T-helper 17 cell (primary cell): ENCODE results near the gene HIVEP3. TPM values are rescaled to one million over a fixed set of nuclear protein-coding genes. Genes with fewer than 3 reads are reported as not detected.
"Not testable (repeated sequence)": the region's sequence is repeated elsewhere in the genome, so short reads cannot be mapped to it uniquely, and the experiment has no call there.

ENCODE experiments used
- ATAC-seq: fragments of 150-1000 bp; cut with Tn5 transposase; 2 replicates; pipeline ENCODE4 v1.10.0; 2021; ENCODE audit warnings: mild to moderate bottlenecking, moderate library complexity
- DNase-seq, 3 donors: peaks; one replicate each; pipeline versions ENCODE4 v3.0.0 to v3.0.0-alpha.2; 2020 to 2021
- H3K9me3 ChIP-seq: one replicate; pipeline ENCODE4 v1.7.0; 2013; ENCODE audit warnings: low read length, mild to moderate bottlenecking; ENCODE audit not compliant: control insufficient read depth, poor library complexity, severe bottlenecking
- H3K27ac Mint-ChIP-seq: one replicate; pipeline ENCODE4 v1.8.0; 2022; ENCODE audit warnings: mild to moderate bottlenecking, moderate library complexity, mixed read lengths
- H3K27me3 Mint-ChIP-seq: one replicate; pipeline ENCODE4 v1.8.0; 2022; ENCODE audit warnings: mixed read lengths
- H3K36me3 Mint-ChIP-seq: one replicate; pipeline ENCODE4 v1.8.0; 2022; ENCODE audit warnings: low read depth, mixed read lengths
- H3K4me1 Mint-ChIP-seq: one replicate; pipeline ENCODE4 v1.8.0; 2022; ENCODE audit warnings: mild to moderate bottlenecking, mixed read lengths
- H3K4me3 Mint-ChIP-seq: one replicate; pipeline ENCODE4 v1.8.0; 2022; ENCODE audit warnings: mild to moderate bottlenecking, moderate library complexity, mixed read lengths
- total RNA-seq, 4 donors: library from RNA in 2 of 4; stranded (reverse) in 2 of 4; gene quantifications; one replicate each; pipeline ENCODE4 v1.2.3 and lab custom pipeline; 2022 to 2026

Gene HIVEP3
- total RNA-seq (10 to 100 TPM; 11.1 to 13.9 TPM), total RNA-seq (lab: John Stamatoyannopoulos, UW) (3.7 to 9.5 reads per million in 2 donors)

DNA sequence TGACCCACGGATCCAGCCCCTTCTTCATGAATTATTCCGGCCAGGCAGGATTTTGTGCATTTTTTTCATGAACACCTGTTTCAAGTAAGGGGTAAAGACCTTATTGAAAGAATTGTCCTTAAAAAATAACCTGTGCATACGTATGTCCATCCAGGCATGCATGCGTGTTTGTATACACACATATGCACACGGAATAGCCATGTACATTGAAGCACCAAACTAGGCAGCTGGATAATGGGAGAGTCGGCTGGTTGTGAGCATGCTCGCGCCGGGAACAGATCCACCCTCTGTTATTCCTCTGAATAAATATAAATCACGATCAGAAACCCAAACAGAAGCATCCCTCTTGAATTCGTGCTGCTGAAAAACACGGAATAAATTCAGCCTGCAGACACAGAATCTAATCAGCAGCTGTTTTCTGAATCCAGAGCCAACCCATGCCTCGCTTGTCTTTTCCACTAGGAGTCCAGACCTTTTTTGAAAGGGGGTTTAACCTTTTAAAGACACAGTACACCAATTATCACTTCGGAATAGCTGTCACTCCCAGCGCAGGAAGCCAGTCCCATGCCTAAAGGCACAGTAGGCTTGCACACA, at the start of gene HIVEP3:
TSS of gene HIVEP3 (minus strand) at position 473 of the 594 bp plus-strand sequence.
- H3K27me3 Mint-ChIP-seq = no peaks in the 10 kb centered on the region
- no peak for DNase-seq
- H3K4me1 Mint-ChIP-seq = peaks cover 58% of the 10 kb centered on the region
- no peak for ATAC-seq
- H3K4me3 Mint-ChIP-seq = peak within 1 kb of the TSS; percentile 92
- H3K36me3 Mint-ChIP-seq = no peaks in the 10 kb centered on the region
- peak within 1 kb of the TSS; percentile 82 for H3K27ac Mint-ChIP-seq
- no peaks in the 10 kb centered on the region for H3K9me3 ChIP-seq

DNA sequence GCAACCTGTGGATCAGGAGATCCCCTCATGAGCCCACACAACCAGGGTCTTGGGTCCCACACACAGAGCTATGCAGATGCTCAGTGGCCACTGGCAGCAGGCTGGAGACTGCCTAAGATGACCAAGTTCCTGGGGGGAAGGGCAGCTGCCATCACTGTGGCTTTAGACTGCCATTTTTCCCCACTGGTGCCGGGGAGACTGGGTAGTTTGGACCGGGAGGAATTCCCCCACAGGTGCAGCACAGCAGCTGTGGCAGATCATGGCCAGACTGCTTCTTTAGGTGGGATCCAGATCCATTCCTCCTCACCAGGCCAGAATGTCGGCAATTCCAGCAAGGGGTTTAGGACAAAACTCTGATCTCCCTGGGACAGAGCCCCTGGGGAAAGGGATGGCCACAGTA, 45.7 kb upstream of the HIVEP3 start:
- Mint-ChIP-seq H3K4me3 (no peak overlapping the region), H3K36me3 (no peaks in the 10 kb centered on the region), H3K27ac (no peak overlapping the region), H3K4me1 (peaks cover 8% of the 10 kb centered on the region), H3K27me3 (no peaks in the 10 kb centered on the region)
- no peak for ATAC-seq
- no peak for DNase-seq
- H3K9me3 ChIP-seq = no peaks in the 10 kb centered on the region

DNA sequence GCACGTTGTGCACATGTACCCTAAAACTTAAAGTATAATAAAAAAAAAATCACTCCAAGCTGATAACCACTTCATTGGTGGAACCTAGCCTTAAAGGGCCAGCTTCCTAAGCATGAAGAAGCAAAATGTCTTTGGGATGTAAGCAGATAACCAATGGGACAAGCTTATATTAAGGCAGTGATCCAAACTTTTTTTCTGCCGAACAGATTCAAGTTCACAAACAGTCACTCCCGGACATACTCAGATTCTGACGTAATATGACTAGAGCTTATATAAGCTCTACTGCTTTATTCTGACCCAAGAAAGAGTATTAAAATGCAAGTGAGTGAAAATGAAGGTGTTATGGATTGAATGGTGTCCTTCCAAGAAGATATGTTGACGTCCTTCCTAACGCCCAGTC, 44.9 kb upstream of the HIVEP3 start:
- H3K9me3 ChIP-seq = no peaks in the 10 kb centered on the region
- Mint-ChIP-seq H3K27me3 (no peaks in the 10 kb centered on the region), H3K4me3 (no peak overlapping the region), H3K27ac (no peak overlapping the region), H3K36me3 (peaks cover 1% of the 10 kb centered on the region), H3K4me1 (peaks cover 8% of the 10 kb centered on the region)
- DNase-seq = no peak
- ATAC-seq = no peak

DNA sequence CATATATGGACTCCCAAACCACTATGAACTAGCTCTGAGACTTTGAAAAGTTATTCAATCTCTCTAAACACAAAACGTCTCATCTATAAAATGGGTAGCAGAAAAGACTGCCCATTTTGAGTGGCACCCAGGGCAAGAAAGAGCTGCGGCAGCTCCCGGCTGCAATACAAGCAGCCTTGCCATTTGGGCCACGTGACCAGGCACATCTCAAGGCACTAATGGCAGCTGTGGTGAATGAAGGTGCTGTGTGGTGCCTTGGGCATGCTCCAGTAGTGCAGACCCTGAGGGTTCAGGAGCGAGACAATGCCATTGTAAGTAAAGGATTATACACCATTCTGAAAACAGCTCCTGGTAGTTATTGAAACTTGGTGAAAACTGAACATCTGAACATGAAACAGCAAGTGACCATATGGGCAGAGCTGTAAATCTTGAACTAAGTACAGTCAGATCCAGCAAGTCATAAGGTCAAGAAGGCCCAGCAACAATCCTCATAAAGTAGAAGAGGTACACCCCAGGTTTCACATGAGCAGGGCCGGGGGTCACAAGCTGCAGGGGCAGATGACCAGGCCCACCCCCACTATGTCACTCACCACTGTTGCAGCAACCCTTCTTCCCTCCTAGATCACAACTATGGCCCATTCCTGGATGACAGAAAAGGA, 39.4 kb upstream of the HIVEP3 start:
- Mint-ChIP-seq H3K27ac (no peak overlapping the region), H3K4me1 (peaks cover 11% of the 10 kb centered on the region), H3K36me3 (peaks cover 2% of the 10 kb centered on the region), H3K27me3 (no peaks in the 10 kb centered on the region), H3K4me3 (no peak overlapping the region)
- DNase-seq (no peak), ATAC-seq (no peak)
- no peaks in the 10 kb centered on the region for H3K9me3 ChIP-seq

DNA sequence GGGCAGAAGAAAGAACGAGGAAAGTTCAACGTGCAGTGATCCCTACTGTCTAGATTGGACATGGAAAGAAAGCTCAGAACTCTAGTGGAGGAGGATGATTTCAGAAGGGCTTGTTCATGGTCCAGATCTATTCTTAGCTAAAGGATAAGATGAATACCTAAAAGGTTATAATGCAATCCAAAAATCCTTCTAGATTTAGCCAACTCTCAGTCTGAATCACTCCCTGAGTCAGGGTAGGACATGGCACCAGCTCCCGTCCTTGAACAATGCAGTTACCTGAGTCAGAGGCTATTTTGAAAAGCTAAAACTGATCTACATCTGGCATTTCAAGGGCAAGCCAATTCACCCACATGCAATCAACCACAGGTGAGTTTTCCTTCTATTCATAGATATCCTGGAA, 38.8 kb upstream of the HIVEP3 start:
- ATAC-seq (no peak), DNase-seq (no peak)
- peaks cover 11% of the 10 kb centered on the region for H3K4me1 Mint-ChIP-seq

DNA sequence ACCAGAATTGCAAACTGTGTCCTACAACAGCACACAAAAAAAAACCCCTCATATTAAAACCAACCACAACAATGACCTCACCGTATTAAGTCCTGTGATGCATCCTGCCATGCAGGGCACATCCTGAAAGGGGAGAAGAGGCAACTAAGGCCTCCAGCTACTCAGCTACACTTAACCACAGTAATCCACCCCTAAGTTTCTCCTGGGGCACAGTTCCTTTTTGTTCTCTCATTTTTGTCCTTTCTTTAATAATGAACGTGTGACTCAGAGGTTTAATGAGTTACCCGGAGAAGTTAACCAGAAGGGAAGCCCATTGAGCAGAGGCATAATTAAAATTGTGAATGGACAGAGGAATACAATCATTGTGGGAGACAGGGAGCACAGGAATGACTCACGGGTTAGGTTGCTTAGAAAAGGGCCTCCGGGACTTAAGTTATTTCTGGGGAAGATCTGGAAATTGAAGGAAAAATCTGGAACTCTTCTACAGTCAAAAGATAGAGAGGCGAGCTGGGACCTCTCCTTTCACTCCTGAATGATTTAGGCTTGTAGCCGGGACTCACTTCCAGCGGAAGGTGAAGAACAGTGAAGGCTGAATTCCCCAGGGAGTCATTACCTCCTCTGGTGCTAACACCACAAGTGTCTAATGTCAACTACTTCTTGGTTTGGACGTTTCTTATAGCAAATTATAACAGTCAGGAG, 36.9 kb upstream of the HIVEP3 start:
- Mint-ChIP-seq H3K4me3 (no peak overlapping the region), H3K27ac (no peak overlapping the region), H3K27me3 (no peaks in the 10 kb centered on the region), H3K4me1 (peaks cover 11% of the 10 kb centered on the region), H3K36me3 (peaks cover 2% of the 10 kb centered on the region)
- no peak for DNase-seq
- ATAC-seq = no peak
- no peaks in the 10 kb centered on the region for H3K9me3 ChIP-seq

More for the DNA sequence above, 38.8 kb upstream of the HIVEP3 start:
- H3K36me3 Mint-ChIP-seq = peaks cover 2% of the 10 kb centered on the region
- H3K27me3 Mint-ChIP-seq = no peaks in the 10 kb centered on the region
- H3K9me3 ChIP-seq = no peaks in the 10 kb centered on the region
- H3K4me3 Mint-ChIP-seq = no peak overlapping the region
- no peak overlapping the region for H3K27ac Mint-ChIP-seq

DNA sequence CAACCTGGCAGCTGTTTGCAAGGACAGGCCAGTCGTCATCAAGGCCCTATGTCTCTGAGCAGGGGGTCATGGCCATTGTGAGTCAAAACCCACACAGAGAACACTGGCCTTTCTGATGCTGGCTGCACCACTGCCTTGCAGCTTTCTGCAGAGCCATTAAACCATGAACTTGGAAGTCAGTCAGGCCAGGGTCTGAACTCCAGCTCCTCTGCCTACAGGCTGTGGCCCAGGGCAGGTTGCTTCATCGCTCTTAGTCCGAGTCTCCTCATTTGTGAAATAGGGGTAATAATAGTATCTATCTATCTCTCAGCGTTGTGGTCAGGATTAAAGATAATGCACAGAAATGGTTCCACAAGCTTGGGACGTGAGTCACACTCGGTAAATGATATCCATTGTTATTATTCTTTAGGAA, 35.8 kb upstream of the HIVEP3 start:
- Mint-ChIP-seq H3K4me1 (peaks cover 8% of the 10 kb centered on the region), H3K27ac (no peak overlapping the region), H3K4me3 (no peak overlapping the region), H3K36me3 (peaks cover 2% of the 10 kb centered on the region), H3K27me3 (no peaks in the 10 kb centered on the region)
- DNase-seq = no peak
- no peaks in the 10 kb centered on the region for H3K9me3 ChIP-seq
- no peak for ATAC-seq

DNA sequence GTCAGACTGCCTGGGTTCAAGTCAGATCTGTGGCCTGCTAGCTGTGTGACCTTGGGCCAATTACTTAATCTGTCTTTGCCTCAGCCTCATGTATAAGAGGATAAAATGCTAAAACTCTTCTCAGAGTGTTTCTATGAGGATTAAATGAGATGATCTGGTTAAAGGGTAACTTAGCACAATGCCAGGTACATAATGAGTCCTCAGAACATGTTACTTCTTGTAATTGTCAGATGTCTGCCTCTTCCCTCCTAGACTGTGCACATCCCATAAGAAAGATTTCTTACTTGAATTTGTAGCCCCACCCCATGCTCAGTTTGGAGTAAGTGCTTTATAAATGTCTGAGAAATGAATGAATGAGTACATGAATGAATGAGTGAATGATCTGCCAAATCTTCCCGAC, 34.6 kb upstream of the HIVEP3 start:
- no peak for ATAC-seq

DNA sequence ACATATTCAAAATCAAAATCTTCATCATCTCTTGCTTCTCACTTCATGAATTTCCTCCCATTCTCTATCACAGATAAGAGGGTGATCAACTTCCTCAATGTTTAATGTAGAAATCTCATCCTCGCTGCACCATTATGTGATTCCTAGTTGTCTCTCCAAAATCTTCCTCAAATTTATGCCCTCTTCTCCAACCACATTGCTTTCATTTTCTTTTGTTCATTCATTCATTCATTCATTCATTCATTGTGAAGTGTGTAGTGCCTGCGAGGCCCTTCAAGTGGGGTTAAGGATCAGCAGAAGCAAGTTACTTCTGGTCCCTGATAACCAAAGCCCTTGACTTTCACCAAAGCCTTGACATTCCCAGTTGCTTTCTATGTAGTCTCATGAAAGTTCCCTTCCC, 33.5 kb upstream of the HIVEP3 start:
- peaks cover 8% of the 10 kb centered on the region for H3K4me1 Mint-ChIP-seq
- no peak overlapping the region for H3K4me3 Mint-ChIP-seq
- no peaks in the 10 kb centered on the region for H3K36me3 Mint-ChIP-seq
- H3K27ac Mint-ChIP-seq = no peak overlapping the region
- no peak for DNase-seq
- H3K9me3 ChIP-seq = no peaks in the 10 kb centered on the region
- no peaks in the 10 kb centered on the region for H3K27me3 Mint-ChIP-seq
- no peak for ATAC-seq

More for the DNA sequence above, 34.6 kb upstream of the HIVEP3 start:
- Mint-ChIP-seq H3K4me1 (peaks cover 8% of the 10 kb centered on the region), H3K36me3 (no peaks in the 10 kb centered on the region), H3K27me3 (no peaks in the 10 kb centered on the region), H3K4me3 (no peak overlapping the region), H3K27ac (no peak overlapping the region)
- H3K9me3 ChIP-seq = no peaks in the 10 kb centered on the region
- DNase-seq = no peak

DNA sequence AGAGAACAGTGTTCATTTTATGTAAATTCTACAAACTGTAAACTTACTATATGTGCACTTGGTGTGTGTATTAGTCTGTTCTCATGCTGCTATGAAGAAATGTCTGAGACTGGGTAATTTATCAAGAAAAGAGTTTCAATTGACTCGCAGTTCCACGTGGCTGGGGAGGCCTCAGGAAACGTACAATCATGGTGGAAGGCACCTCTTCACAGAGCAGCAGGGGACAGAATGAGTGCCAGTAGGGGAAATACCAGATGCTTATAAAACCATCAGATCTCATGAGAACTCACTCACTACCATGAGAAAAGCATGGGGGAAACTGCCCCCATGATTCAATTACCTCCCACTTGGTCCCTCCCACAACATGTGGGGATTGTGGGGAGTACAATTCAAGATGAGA, 32.8 kb upstream of the HIVEP3 start:
- not testable (repeated sequence) for H3K27me3 Mint-ChIP-seq, ATAC-seq, DNase-seq, H3K4me3 Mint-ChIP-seq, H3K4me1 Mint-ChIP-seq, H3K9me3 ChIP-seq, H3K36me3 Mint-ChIP-seq, H3K27ac Mint-ChIP-seq

DNA sequence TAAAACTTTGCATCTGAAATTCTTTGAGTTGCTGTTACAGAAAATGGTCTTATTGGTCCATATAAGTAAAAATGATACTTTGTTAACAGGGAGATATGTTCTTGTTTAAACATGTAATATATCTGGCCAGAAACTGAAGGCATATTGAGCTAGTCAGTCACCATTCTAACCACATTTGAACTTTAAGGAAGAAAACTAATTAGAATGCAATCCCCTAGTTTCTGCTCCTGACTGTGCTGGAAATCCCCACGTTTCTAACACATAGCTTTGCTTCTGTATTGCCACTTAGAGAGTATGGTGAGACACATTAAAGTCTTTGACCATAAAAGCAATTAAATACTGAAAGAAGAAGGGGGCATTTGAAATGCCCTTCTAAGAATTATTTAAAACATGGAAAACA, 32.1 kb upstream of the HIVEP3 start:
- H3K4me1 Mint-ChIP-seq = peaks cover 8% of the 10 kb centered on the region
- H3K9me3 ChIP-seq = no peaks in the 10 kb centered on the region
- H3K4me3 Mint-ChIP-seq = no peak overlapping the region
- ATAC-seq = no peak
- DNase-seq = no peak
- no peaks in the 10 kb centered on the region for H3K36me3 Mint-ChIP-seq
- no peaks in the 10 kb centered on the region for H3K27me3 Mint-ChIP-seq
- no peak overlapping the region for H3K27ac Mint-ChIP-seq

DNA sequence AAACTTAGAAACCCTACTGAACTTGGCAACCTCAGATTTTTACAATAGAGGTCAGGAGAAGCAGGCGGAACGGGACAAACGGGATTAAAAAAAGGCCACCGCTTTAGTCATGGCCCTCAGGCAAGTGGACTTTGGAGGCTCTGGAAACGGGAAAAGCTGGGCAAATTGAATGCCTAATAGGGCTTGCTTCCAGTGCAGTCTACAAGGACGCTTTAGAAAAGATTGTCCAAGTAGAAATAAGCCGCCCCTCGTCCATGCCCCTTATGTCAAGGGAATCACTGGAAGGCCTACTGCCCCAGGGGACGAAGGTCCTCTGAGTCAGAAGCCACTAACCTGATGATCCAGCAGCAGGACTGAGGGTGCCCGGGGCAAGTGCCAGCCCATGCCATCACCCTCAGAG, 27.2 kb upstream of the HIVEP3 start:
- not testable (repeated sequence) for H3K4me1 Mint-ChIP-seq, ATAC-seq, H3K27ac Mint-ChIP-seq, DNase-seq, H3K4me3 Mint-ChIP-seq, H3K9me3 ChIP-seq, H3K27me3 Mint-ChIP-seq, H3K36me3 Mint-ChIP-seq

DNA sequence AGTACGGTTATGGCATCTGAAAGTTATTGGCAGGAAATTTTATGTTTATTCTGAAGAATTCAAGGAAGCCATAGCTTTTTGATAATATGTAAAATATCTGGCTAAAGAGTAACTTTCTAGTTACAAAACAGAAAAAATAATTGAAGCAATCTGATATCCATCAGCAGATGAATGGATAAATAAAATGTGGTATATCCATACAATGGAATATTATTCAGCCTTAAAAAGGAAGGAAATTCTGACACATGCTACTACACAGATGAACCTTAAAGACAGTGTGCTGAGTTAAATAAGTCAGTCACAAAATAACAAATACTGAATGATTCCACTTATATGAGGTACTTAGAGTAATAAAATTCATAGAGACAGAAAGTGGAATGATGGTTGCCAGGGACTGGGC, 25.0 kb upstream of the HIVEP3 start:
- H3K27ac Mint-ChIP-seq = peak overlapping the region; percentile 22
- peaks cover 4% of the 10 kb centered on the region for H3K4me1 Mint-ChIP-seq
- peaks cover 4% of the 10 kb centered on the region for H3K36me3 Mint-ChIP-seq
- no peaks in the 10 kb centered on the region for H3K27me3 Mint-ChIP-seq
- DNase-seq = no peak
- ATAC-seq = no peak
- H3K9me3 ChIP-seq = no peaks in the 10 kb centered on the region
- H3K4me3 Mint-ChIP-seq = no peak overlapping the region
